ENCODE data around the gene MSL1. TPM values are rescaled to one million over a fixed set of nuclear protein-coding genes. Genes with fewer than 3 reads are reported as not detected.

The MSL1 gene
- total RNA-seq, 2 donors from 2014 or later, result 77.0 to 81.0 TPM

GRCh38 chr17:40074175-40074512, 47.6 kb upstream of the MSL1 start:
- intact Hi-C loops (cut with DNase I), result no loop called here
- H3K9me3 ChIP-seq, result no peaks in the 10 kb centered on the region
- DNase-seq, result no peak
- no peak overlapping the region for H3K4me3 ChIP-seq
- H3K27me3 ChIP-seq, result no peaks in the 10 kb centered on the region
- peak overlapping the region; percentile 68 for H3K27ac ChIP-seq
- TF ChIP-seq CTCF (IDR thresholded peaks at IDR 0.05), result no peak
- H3K9ac ChIP-seq (ENCODE audit: low read depth in 2 of 2, low read length in 2 of 2), result peak overlapping the region; percentile 52 to 83
- H3K36me3 ChIP-seq, result no peaks in the 10 kb centered on the region
- peaks cover 62% of the 10 kb centered on the region for H3K4me1 ChIP-seq

GRCh38 chr17:40074871-40075200, 46.9 kb upstream of the MSL1 start:
- H3K27ac ChIP-seq, result peak overlapping the region; percentile 68
- TF ChIP-seq CTCF (IDR thresholded peaks at IDR 0.05), result no peak
- H3K36me3 ChIP-seq, result no peaks in the 10 kb centered on the region
- peak overlapping the region in 1 of 2 donors; percentile 83 for H3K9ac ChIP-seq (ENCODE audit: low read depth in 2 of 2, low read length in 2 of 2)
- H3K27me3 ChIP-seq, result no peaks in the 10 kb centered on the region
- no peak for DNase-seq
- H3K9me3 ChIP-seq, result no peaks in the 10 kb centered on the region
- intact Hi-C loops (cut with DNase I), result no loop called here
- peaks cover 55% of the 10 kb centered on the region for H3K4me1 ChIP-seq
- H3K4me3 ChIP-seq, result no peak overlapping the region

- peak; percentile 86 for TF ChIP-seq CTCF (IDR thresholded peaks at IDR 0.05)
- peak overlapping the region; percentile 69 to 83 for H3K9ac ChIP-seq (ENCODE audit: low read depth in 2 of 2, low read length in 2 of 2)
- peaks cover 50% of the 10 kb centered on the region for H3K4me1 ChIP-seq
- intact Hi-C loops (cut with DNase I), result no loop called here
- peak; percentile 85 for DNase-seq
- no peaks in the 10 kb centered on the region for H3K9me3 ChIP-seq
- no peaks in the 10 kb centered on the region for H3K36me3 ChIP-seq
- no peaks in the 10 kb centered on the region for H3K27me3 ChIP-seq
- peak overlapping the region; percentile 68 for H3K27ac ChIP-seq
- H3K4me3 ChIP-seq, result no peak overlapping the region
Measured at GRCh38 chr17:40075201-40075941, 46.4 kb upstream of the MSL1 start.

- Histone ChIP-seq H3K36me3 (no peaks in the 10 kb centered on the region), H3K9me3 (no peaks in the 10 kb centered on the region), H3K4me1 (peaks cover 47% of the 10 kb centered on the region), H3K4me3 (no peak overlapping the region), H3K9ac (ENCODE audit: low read depth in 2 of 2, low read length in 2 of 2) (peak overlapping the region; percentile 69 to 83), H3K27ac (peak overlapping the region; percentile 68), H3K27me3 (no peaks in the 10 kb centered on the region)
- intact Hi-C loops (cut with DNase I), result no loop called here
- TF ChIP-seq CTCF (IDR thresholded peaks at IDR 0.05), result no peak
- DNase-seq, result no peak
Measured at GRCh38 chr17:40075942-40076498, 45.8 kb upstream of the MSL1 start.

- Histone ChIP-seq H3K9me3 (no peaks in the 10 kb centered on the region), H3K4me1 (peaks cover 41% of the 10 kb centered on the region), H3K4me3 (no peak overlapping the region), H3K9ac (ENCODE audit: low read depth in 2 of 2, low read length in 2 of 2) (peak overlapping the region in 1 of 2 donors; percentile 83), H3K27ac (no peak overlapping the region), H3K27me3 (no peaks in the 10 kb centered on the region), H3K36me3 (no peaks in the 10 kb centered on the region)
- intact Hi-C loops (cut with DNase I), result no loop called here
- no peak for DNase-seq
- TF ChIP-seq CTCF (IDR thresholded peaks at IDR 0.05), result no peak
Measured at GRCh38 chr17:40076591-40076990, 45.2 kb upstream of the MSL1 start.

Data from colonic mucosa (tissue), 4 donors.